HEK293 (cell line): ENCODE results near the gene MRPS14.

Source experiments
- CTCF ChIA-PET: fragments of 350-600 bp; formaldehyde crosslinking; extraction: SDS; loops from one replicate; lab custom pipeline; 2021; ENCODE audit warnings: antibody characterized with exemption; lab: Yijun Ruan, JAX
- POLR2A ChIA-PET: fragments of 300-600 bp; formaldehyde crosslinking; extraction: SDS; loops from one replicate; lab custom pipeline; 2020; ENCODE audit warnings: antibody characterized with exemption, inconsistent platforms; lab: Yijun Ruan, JAX
- H3K27ac ChIP-seq: fragments of 200-500 bp; sonication (Bioruptor generic); 2 replicates; pipeline ENCODE4 v1.5.1; 2014; ENCODE audit warnings: low read depth, low read length, control low read depth, inconsistent platforms; ENCODE audit errors: extremely low read depth
- H3K36me3 ChIP-seq, 2 experiments: fragments of 200-500 bp in 1 of 2; sonication (Bioruptor generic) in 1 of 2; 1 replicate in 1 of 2; 2 replicates in 1 of 2; pipeline ENCODE4 v1.5.1; 2014 to 2017; ENCODE audit warnings: inconsistent platforms in 2 of 2, low read length in 2 of 2; ENCODE audit not compliant: control insufficient read depth in 2 of 2, insufficient read depth in 1 of 2
- H3K4me1 ChIP-seq: fragments of 200-500 bp; sonication (Bioruptor generic); 2 replicates; pipeline ENCODE4 v1.5.1; 2014; ENCODE audit warnings: mild to moderate bottlenecking, low read length, inconsistent platforms; ENCODE audit not compliant: control insufficient read depth, insufficient read depth
- H3K4me3 ChIP-seq: 2 replicates; pipeline ENCODE4 v1.5.1; 2011; ENCODE audit warnings: low read depth, mild to moderate bottlenecking, control low read depth, low read length, moderate library complexity
- H3K9me3 ChIP-seq: fragments of 200-500 bp; sonication (Bioruptor generic); 2 replicates; pipeline ENCODE4 v1.5.1; 2014; ENCODE audit warnings: low read depth, low read length, inconsistent platforms; ENCODE audit not compliant: control insufficient read depth, insufficient read depth
- HOXD13 ChIP-seq: sonication (generic); formaldehyde crosslinking; IDR thresholded peaks from 2 replicates; pipeline ENCODE4 v1.8.0; 2022; ENCODE audit warnings: missing genetic modification reagents, borderline replicate concordance
- SCRT1 ChIP-seq: fragments of 450-650 bp; formaldehyde crosslinking; IDR thresholded peaks from 2 replicates; pipeline ENCODE4 v1.5.1; 2016; ENCODE audit warnings: missing biosample characterization, missing genetic modification characterization, borderline replicate concordance
- TSHZ1 ChIP-seq: fragments of 450-650 bp; formaldehyde crosslinking; IDR thresholded peaks from 2 replicates; pipeline ENCODE4 v1.5.1; 2016; ENCODE audit warnings: missing biosample characterization, missing genetic modification characterization, borderline replicate concordance
- ZNF24 ChIP-seq: fragments of 450-650 bp; formaldehyde crosslinking; IDR thresholded peaks from 2 replicates; pipeline ENCODE4 v1.5.1; 2016; ENCODE audit warnings: missing biosample characterization, missing genetic modification characterization
- ZNF426 ChIP-seq: fragments of 450-650 bp; formaldehyde crosslinking; IDR thresholded peaks from 2 replicates; pipeline ENCODE4 v1.5.1; 2017; ENCODE audit warnings: missing biosample characterization, missing genetic modification characterization, mild to moderate bottlenecking, inconsistent platforms, moderate library complexity
- ZNF449 ChIP-seq: fragments of 450-650 bp; formaldehyde crosslinking; IDR thresholded peaks from 2 replicates; pipeline ENCODE4 v1.5.1; 2017; ENCODE audit warnings: missing biosample characterization, mild to moderate bottlenecking, missing genetic modification characterization, moderate library complexity
- ZNF501 ChIP-seq: fragments of 450-650 bp; formaldehyde crosslinking; IDR thresholded peaks from 2 replicates; pipeline ENCODE4 v1.5.1; 2016; ENCODE audit warnings: missing biosample characterization, missing genetic modification characterization
- ZNF548 ChIP-seq: fragments of 450-650 bp; formaldehyde crosslinking; IDR thresholded peaks from 2 replicates; pipeline ENCODE4 v1.5.1; 2016; ENCODE audit warnings: missing biosample characterization, missing genetic modification characterization
- ZNF580 ChIP-seq: fragments of 450-650 bp; formaldehyde crosslinking; IDR thresholded peaks from 2 replicates; pipeline ENCODE4 v1.5.1; 2016; ENCODE audit warnings: missing biosample characterization, missing genetic modification characterization
- ZNF645 ChIP-seq: fragments of 450-650 bp; formaldehyde crosslinking; IDR thresholded peaks from 2 replicates; pipeline ENCODE4; 2016; ENCODE audit warnings: missing biosample characterization, missing genetic modification characterization

The MRPS14 gene

GRCh38 chr1:175043824-175044223, 20.6 kb upstream of the MRPS14 start (continued):
- TF ChIP-seq SCRT1 (no peak), ZNF426 (tag by site-specific recombination) (no peak), ZNF580 (no peak), ZNF24 (tag by site-specific recombination) (no peak)

GRCh38 chr1:175042650-175043049, 19.4 kb upstream of the MRPS14 start:
- H3K4me1 ChIP-seq, result no peaks in the 10 kb centered on the region
- no peak for TF ChIP-seq HOXD13 (CRISPR knock-in tag)
- TF ChIP-seq ZNF449 (tag by site-specific recombination), result no peak

GRCh38 chr1:175040324-175040879, 17.2 kb upstream of the MRPS14 start:
- TF ChIP-seq ZNF645 (tag by site-specific recombination) (no peak), TSHZ1 (tag by site-specific recombination) (no peak), ZNF548 (tag by site-specific recombination) (no peak), ZNF501 (tag by site-specific recombination) (no peak)
- TF ChIP-seq, all 188 proteins: peak for 0
- ChIA-PET POLR2A (no interaction called here), CTCF (interaction anchor here (0.6 to 1.9 kb wide), 3 partner anchors 11 to 106 kb away, joined by 3 to 13 read pairs (median 3); partner anchors contain the start of gene MRPS14)
- Histone ChIP-seq H3K27ac (no peak overlapping the region), H3K9me3 (no peaks in the 10 kb centered on the region), H3K36me3 (no peaks in the 10 kb centered on the region), H3K4me3 (no peak overlapping the region), H3K4me1 (no peaks in the 10 kb centered on the region)

More at GRCh38 chr1:175042650-175043049, 19.4 kb upstream of the MRPS14 start:
- H3K4me3 ChIP-seq, result no peak overlapping the region
- H3K9me3 ChIP-seq, result no peaks in the 10 kb centered on the region
- H3K27ac ChIP-seq, result no peak overlapping the region
- POLR2A ChIA-PET, result interaction anchor here (0.6 kb wide), 1 partner anchor 212 kb away, joined by 6 read pairs; no protein-coding TSS in a partner anchor
- no peaks in the 10 kb centered on the region for H3K36me3 ChIP-seq
- CTCF ChIA-PET, result interaction anchor here (0.8 to 1.3 kb wide), 2 partner anchors 27 to 81 kb away, joined by 4 read pairs; no protein-coding TSS in a partner anchor

- ChIA-PET CTCF (interaction anchor here (1.0 to 1.6 kb wide), 3 partner anchors 8 to 88 kb away, joined by 3 to 6 read pairs (median 5); no protein-coding TSS in a partner anchor), POLR2A (no interaction called here)
- no peaks in the 10 kb centered on the region for H3K4me1 ChIP-seq
- TF ChIP-seq ZNF426 (tag by site-specific recombination), result no peak
- no peaks in the 10 kb centered on the region for H3K36me3 ChIP-seq
- no peak overlapping the region for H3K4me3 ChIP-seq
- H3K27ac ChIP-seq, result no peak overlapping the region
- no peaks in the 10 kb centered on the region for H3K9me3 ChIP-seq
Measured at GRCh38 chr1:175037416-175037815, 14.2 kb upstream of the MRPS14 start.
